Neural progenitor cell (in vitro differentiated cells): ENCODE results near the gene DEDD. TPM values are rescaled to one million over a fixed set of nuclear protein-coding genes. Genes with fewer than 3 reads are reported as not detected.

Source experiments
- DNase-seq: peaks from one replicate; pipeline ENCODE4 v3.0.0-alpha.2; 2016; ENCODE audit warnings: low spot score
- H2AFZ ChIP-seq: fragments of 200-600 bp; sonication (generic); replicated peaks from 2 replicates; pipeline ENCODE4 v1.6.1; 2016; ENCODE audit warnings: antibody characterized with exemption
- H3F3A ChIP-seq: fragments of 200-600 bp; sonication (generic); 2 replicates; pipeline ENCODE4 v1.6.1; 2016; ENCODE audit warnings: antibody characterized with exemption, low read depth
- H3K27ac ChIP-seq: fragments of 200-600 bp; sonication (generic); 2 replicates; pipeline ENCODE4 v1.5.1; 2016; ENCODE audit warnings: mild to moderate bottlenecking
- H3K27me3 ChIP-seq: fragments of 200-600 bp; sonication (generic); 2 replicates; pipeline ENCODE4 v1.6.1; 2016; ENCODE audit warnings: mild to moderate bottlenecking, moderate library complexity
- H3K36me3 ChIP-seq: fragments of 200-600 bp; sonication (generic); 2 replicates; pipeline ENCODE4 v1.5.1; 2016
- H3K4me1 ChIP-seq: fragments of 200-600 bp; sonication (generic); 2 replicates; pipeline ENCODE4 v1.6.1; 2016; ENCODE audit warnings: mixed run types
- H3K4me2 ChIP-seq: fragments of 200-600 bp; sonication (generic); 2 replicates; pipeline ENCODE4 v1.6.1; 2016
- H3K4me3 ChIP-seq: fragments of 200-600 bp; sonication (generic); 2 replicates; pipeline ENCODE4 v1.5.1; 2016
- H3K79me2 ChIP-seq: fragments of 200-600 bp; sonication (generic); 2 replicates; pipeline ENCODE4 v1.6.1; 2016; ENCODE audit warnings: low read depth
- H3K9ac ChIP-seq: fragments of 200-600 bp; sonication (generic); 2 replicates; pipeline ENCODE4 v1.6.1; 2016
- H3K9me3 ChIP-seq: fragments of 200-600 bp; sonication (generic); 2 replicates; pipeline ENCODE4 v1.5.1; 2016; ENCODE audit warnings: low read depth
- H4K20me1 ChIP-seq: fragments of 200-600 bp; sonication (generic); 2 replicates; pipeline ENCODE4 v1.6.1; 2016; ENCODE audit warnings: low read depth
- H3K27ac Mint-ChIP-seq: 3 replicates; pipeline ENCODE4 v1.8.0; 2021; ENCODE audit warnings: mixed read lengths
- H3K27me3 Mint-ChIP-seq: 2 replicates; pipeline ENCODE4 v1.8.0; 2022; ENCODE audit warnings: low read depth, mild to moderate bottlenecking, inconsistent platforms, moderate library complexity, mixed read lengths; ENCODE audit not compliant: insufficient read depth
- H3K36me3 Mint-ChIP-seq: 3 replicates; pipeline ENCODE4 v1.8.0; 2021; ENCODE audit warnings: mixed read lengths
- H3K4me1 Mint-ChIP-seq: 3 replicates; pipeline ENCODE4 v1.8.0; 2021; ENCODE audit warnings: mixed read lengths
- H3K4me3 Mint-ChIP-seq: 3 replicates; pipeline ENCODE4 v1.8.0; 2021; ENCODE audit warnings: mild to moderate bottlenecking, moderate library complexity, mixed read lengths
- H3K9me3 Mint-ChIP-seq: 3 replicates; pipeline ENCODE4 v1.8.0; 2020; ENCODE audit warnings: mixed read lengths
- EZH2 ChIP-seq: fragments of 200-600 bp; sonication (generic); IDR thresholded peaks from 2 replicates; pipeline ENCODE4 v1.6.1; 2017; ENCODE audit warnings: antibody characterized with exemption, mild to moderate bottlenecking, moderate library complexity
- EZH2phosphoT487 ChIP-seq: fragments of 200-600 bp; sonication (generic); IDR thresholded peaks from 2 replicates; pipeline ENCODE4 v1.6.1; 2017; ENCODE audit warnings: antibody characterized with exemption
- total RNA-seq: library from RNA; depleted of rRNA; stranded (reverse); fragments of >200 nt; gene quantifications from 2 replicates; pipeline ENCODE4 v1.2.3, GENCODE V29; 2015; ENCODE audit warnings: low replicate concordance
- TF ChIP-seq, protein P1 (sequence below): fragments of 200-600 bp; sonication (generic); IDR thresholded peaks from 2 replicates; pipeline ENCODE4 v1.5.1; 2017; ENCODE audit warnings: antibody characterized with exemption, mild to moderate bottlenecking

Gene DEDD
- total RNA-seq, 1 donor from 2014 or later = 29.7 TPM

DNA sequence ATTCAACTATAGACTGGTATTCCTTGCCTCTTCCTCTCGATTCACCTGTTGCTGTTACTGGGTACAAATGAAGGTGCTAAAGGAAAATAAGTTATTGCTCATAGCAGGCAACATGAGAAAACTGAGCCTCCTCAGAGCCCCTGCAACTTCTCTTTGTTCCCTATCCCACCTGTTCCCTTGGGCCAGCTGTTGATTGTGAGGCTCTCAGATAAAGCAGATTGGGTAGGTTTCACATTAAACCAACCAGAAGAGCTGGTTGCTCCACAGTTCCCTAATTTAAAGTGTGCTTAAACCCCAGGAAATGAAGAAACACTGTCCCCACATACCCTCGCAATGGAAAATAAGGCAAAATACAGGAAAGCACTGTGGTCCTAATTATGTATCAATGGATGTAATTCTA lies 4.8 kb downstream of the DEDD start:
- DNase-seq = no peak
- Mint-ChIP-seq H3K36me3 (peaks cover 32% of the 10 kb centered on the region), H3K27me3 (no peaks in the 10 kb centered on the region), H3K4me1 (peaks cover 25% of the 10 kb centered on the region), H3K9me3 (no peaks in the 10 kb centered on the region), H3K4me3 (no peak overlapping the region), H3K27ac (no peak overlapping the region)
- Histone ChIP-seq H3K9me3 (no peaks in the 10 kb centered on the region), H3F3A (peaks cover 21% of the 10 kb centered on the region), H2AFZ (no peak overlapping the region), H3K27ac (no peak overlapping the region), H3K4me2 (no peak overlapping the region), H3K4me1 (peaks cover 20% of the 10 kb centered on the region), H3K9ac (no peak overlapping the region), H3K27me3 (no peaks in the 10 kb centered on the region), H3K79me2 (peaks cover 72% of the 10 kb centered on the region), H3K4me3 (no peak overlapping the region), H4K20me1 (peaks cover 24% of the 10 kb centered on the region), H3K36me3 (no peaks in the 10 kb centered on the region)
- TF ChIP-seq, protein P1, sequence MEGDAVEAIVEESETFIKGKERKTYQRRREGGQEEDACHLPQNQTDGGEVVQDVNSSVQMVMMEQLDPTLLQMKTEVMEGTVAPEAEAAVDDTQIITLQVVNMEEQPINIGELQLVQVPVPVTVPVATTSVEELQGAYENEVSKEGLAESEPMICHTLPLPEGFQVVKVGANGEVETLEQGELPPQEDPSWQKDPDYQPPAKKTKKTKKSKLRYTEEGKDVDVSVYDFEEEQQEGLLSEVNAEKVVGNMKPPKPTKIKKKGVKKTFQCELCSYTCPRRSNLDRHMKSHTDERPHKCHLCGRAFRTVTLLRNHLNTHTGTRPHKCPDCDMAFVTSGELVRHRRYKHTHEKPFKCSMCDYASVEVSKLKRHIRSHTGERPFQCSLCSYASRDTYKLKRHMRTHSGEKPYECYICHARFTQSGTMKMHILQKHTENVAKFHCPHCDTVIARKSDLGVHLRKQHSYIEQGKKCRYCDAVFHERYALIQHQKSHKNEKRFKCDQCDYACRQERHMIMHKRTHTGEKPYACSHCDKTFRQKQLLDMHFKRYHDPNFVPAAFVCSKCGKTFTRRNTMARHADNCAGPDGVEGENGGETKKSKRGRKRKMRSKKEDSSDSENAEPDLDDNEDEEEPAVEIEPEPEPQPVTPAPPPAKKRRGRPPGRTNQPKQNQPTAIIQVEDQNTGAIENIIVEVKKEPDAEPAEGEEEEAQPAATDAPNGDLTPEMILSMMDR = no peak
- no peak for TF ChIP-seq EZH2
- no peak for TF ChIP-seq EZH2phosphoT487

DNA sequence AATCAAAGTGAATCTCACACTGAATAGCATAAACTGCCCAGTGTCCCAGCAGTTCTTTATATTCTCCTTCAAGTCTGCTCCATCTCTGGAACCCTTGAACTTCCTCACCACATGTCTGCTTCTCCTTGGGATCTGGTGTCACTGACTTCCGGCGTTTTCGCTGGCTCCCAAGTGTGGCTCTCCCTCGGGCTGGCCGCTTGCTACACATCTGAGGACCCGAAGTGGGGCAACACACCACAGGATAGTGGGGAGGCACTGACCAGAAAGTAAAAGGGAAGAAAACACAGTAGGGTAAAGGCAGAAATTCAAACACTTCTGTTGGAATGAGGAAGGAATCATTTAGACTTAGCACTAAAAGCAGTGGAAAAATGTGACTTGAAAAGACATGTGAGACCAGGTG lies 9.5 kb downstream of the DEDD start:
- H3K27ac ChIP-seq = no peak overlapping the region
- TF ChIP-seq EZH2phosphoT487 (no peak), EZH2 (no peak)
- TF ChIP-seq, protein P1 = no peak
- DNase-seq = no peak
- H3K4me3 ChIP-seq = no peak overlapping the region
- peaks cover 24% of the 10 kb centered on the region for H3F3A ChIP-seq
- no peaks in the 10 kb centered on the region for H3K9me3 ChIP-seq
- Mint-ChIP-seq H3K27me3 (no peaks in the 10 kb centered on the region), H3K27ac (no peak overlapping the region), H3K9me3 (no peaks in the 10 kb centered on the region), H3K4me3 (no peak overlapping the region), H3K36me3 (peaks cover 40% of the 10 kb centered on the region), H3K4me1 (peaks cover 22% of the 10 kb centered on the region)
- no peak overlapping the region for H3K4me2 ChIP-seq
- H2AFZ ChIP-seq = no peak overlapping the region
- no peaks in the 10 kb centered on the region for H3K27me3 ChIP-seq
- peaks cover 31% of the 10 kb centered on the region for H4K20me1 ChIP-seq
- H3K4me1 ChIP-seq = peaks cover 11% of the 10 kb centered on the region
- H3K79me2 ChIP-seq = peaks cover 48% of the 10 kb centered on the region
- no peak overlapping the region for H3K9ac ChIP-seq
- H3K36me3 ChIP-seq = no peaks in the 10 kb centered on the region

DNA sequence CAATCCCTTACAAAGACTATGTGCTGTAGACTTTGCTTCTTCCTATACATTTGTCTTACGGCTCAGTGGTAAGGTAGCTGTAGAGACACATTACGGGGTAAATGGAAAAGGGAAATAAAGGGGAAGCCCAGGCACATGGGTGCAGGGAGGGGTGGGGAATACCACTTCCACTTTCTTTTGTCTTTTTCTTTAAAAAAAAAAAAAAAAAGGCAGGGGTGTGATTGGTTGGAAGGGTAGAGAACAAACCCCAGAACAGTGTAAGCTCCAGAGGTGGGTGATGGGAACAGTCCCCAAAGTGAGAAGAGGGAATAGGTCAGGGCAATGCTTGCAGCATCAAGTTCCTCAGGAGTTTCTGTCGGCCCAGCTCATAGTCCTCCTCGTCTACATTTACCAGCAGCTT lies 10.6 kb downstream of the DEDD start:
- H3K4me2 ChIP-seq = no peak overlapping the region
- H2AFZ ChIP-seq = no peak overlapping the region
- H3K27me3 ChIP-seq = no peaks in the 10 kb centered on the region
- H3K9me3 ChIP-seq = no peaks in the 10 kb centered on the region
- H3K9ac ChIP-seq = no peak overlapping the region
- no peak for TF ChIP-seq EZH2phosphoT487
- TF ChIP-seq EZH2 = no peak
- TF ChIP-seq, protein P1 = no peak
- Mint-ChIP-seq H3K27ac (no peak overlapping the region), H3K4me1 (peaks cover 26% of the 10 kb centered on the region), H3K4me3 (no peak overlapping the region), H3K36me3 (peaks cover 32% of the 10 kb centered on the region), H3K9me3 (no peaks in the 10 kb centered on the region), H3K27me3 (peaks cover 6% of the 10 kb centered on the region)
- no peaks in the 10 kb centered on the region for H3K36me3 ChIP-seq
- H4K20me1 ChIP-seq = peaks cover 23% of the 10 kb centered on the region
- peaks cover 32% of the 10 kb centered on the region for H3F3A ChIP-seq
- peaks cover 46% of the 10 kb centered on the region for H3K79me2 ChIP-seq
- H3K4me1 ChIP-seq = peaks cover 11% of the 10 kb centered on the region
- no peak overlapping the region for H3K27ac ChIP-seq
- H3K4me3 ChIP-seq = no peak overlapping the region
- DNase-seq = no peak
